T follicular helper cell (primary cell): ENCODE data around the gene HAVCR2.
A peak's percentile ranks its signal among the peaks of the same experiment; 100 is the strongest.

Experiments used
- DNase-seq: peaks from one replicate; pipeline ENCODE4 v3.0.0-alpha.2; 2020; ENCODE audit warnings: low read depth
- total RNA-seq, 2 experiments: gene quantifications; one replicate each; lab custom pipeline; 2026; lab: John Stamatoyannopoulos, UW

Gene HAVCR2
- total RNA-seq = 3.1 to 3.4 reads per million in 2 experiments

- DNase-seq = peak; percentile 3
These were observed at the start of gene HAVCR2 for GRCh38 chr5:157108976-157109375. TSS of gene HAVCR2 (minus strand) at chr5:157109044. CDS start at chr5:157108983, 61 bp downstream.

- DNase-seq = no peak
These were observed 48.5 kb upstream of the HAVCR2 start for GRCh38 chr5:157157293-157157891.

DNA sequence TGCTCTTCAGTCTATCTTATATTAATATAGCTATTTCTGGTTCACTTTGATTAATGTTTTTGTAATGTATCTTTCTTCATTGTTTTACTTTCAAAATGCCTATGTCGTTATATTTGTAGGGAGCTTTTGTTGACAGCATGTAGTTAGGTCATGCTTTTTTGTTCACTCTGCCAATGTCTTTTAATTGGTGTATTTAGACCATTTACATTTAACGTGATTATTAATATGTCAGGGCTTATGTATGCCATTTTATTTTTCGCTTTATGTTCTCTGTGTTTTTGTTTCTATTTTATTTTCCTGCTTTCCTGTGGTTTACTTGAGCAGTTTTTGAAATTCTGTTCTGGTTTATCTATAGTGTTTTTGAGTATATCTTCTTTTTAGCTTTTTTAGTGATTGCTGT, 46.5 kb upstream of the HAVCR2 start:
- no peak for DNase-seq

DNA sequence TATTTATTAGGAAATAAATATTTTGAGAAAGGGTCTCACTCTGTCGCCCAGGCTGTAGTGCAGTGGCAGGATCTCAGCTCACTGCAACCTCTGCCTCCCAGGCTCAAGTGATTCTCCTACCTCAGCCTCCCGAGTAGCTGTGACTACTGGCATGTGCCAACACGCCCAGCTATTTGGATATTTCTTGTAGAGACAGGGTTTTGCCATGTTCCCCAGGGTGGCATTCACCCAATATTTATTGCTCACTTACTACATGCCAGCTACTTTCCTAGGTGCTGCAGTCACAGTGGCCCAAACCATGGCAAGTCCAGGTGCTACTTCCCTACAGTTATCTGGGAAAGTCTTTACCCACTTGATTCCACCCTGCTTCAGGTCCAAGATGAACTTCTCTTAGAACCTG, 42.2 kb upstream of the HAVCR2 start:
- no peak for DNase-seq

- DNase-seq = peak; percentile 73
These were observed 40.1 kb upstream of the HAVCR2 start for GRCh38 chr5:157148734-157149615.

DNA sequence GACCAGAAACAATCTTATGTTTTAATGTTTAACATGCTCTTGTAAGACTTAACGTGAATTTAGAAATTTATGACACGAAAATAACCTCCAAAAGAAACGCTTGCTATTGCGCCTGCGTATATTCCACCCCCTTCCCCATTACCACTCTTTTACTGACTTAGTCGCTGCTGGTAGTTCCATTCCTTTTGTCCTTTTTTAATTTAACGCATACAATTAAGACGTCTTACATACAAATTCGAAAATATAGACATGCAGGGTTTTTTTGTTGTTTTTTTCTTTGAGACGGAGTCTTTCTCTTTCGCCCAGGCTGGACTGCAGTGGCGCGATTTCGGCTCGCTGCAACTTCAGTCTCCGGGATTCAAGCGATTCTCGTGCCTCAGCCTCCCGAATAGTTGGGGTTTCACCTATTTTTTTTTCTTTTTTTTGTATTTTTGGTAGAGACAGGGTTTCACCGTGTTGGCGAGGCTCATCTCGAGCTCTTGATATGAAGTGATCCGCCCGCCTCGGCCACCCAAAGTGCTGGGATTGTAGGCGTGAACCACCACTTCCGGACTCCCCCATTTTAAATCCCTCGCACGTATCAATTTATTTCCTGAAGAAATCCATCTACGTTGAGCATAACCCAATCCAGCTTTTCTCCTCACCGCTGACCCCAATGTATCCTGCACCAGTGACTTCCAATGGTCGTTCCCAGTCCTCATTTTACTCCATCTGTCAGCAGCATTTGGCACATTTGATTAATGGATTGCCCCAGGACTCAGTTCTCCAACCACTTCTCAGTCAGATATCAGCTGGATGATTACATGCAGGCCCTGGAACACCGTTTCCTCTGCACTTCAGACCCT, 34.5 kb upstream of the HAVCR2 start:
- peak; percentile 41 for DNase-seq

- DNase-seq = peak; percentile 89
These were observed 33.7 kb upstream of the HAVCR2 start, which contains the start of gene MED7 for GRCh38 chr5:157142317-157143126. TSS of gene MED7 (minus strand) at chr5:157142865. CDS start at chr5:157139431, 3,434 bp downstream.

DNA sequence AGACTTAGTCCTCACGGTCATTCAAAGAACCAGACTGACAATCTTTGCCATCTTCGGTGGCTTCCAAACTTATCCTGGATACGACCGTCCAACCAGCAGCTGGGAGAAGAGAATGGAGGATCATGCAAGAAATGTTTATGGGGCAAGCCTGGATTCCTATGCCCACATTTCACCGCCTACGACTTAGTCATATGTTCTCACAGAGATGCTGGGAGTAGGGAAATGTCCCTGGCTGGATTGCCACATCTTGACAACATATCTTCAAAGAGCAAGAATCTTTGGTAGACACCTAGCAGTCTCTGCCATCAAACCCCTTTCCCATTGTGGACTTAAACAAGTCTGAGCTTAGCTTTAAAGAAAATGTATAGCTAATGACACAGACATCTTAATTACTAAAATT, 28.8 kb upstream of the HAVCR2 start:
- DNase-seq = no peak

- no peak for DNase-seq
These were observed 23.4 kb upstream of the HAVCR2 start for GRCh38 chr5:157132281-157132612.

GRCh38 chr5:157130925-157131324, 22.1 kb upstream of the HAVCR2 start:
- DNase-seq = no peak

DNA sequence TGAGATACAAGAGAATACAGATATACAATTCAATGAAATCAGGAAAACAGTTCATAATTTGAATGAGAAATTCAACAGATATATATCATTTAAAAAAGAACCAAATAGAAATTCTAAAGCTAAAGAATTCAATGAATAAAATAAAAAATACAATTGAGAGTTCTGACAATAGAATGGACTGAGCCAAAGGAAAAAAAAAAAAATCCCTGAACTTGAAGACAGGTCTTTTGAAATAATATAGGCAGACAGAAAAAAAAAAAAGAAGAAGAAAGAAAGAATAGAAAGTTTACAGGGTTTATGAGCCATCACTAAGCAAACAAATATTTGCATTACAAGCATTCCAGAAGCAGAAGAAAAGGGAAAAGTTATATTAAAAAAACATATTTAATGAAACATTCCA, 12.9 kb upstream of the HAVCR2 start:
- DNase-seq = no peak

GRCh38 chr5:157120102-157120501, 11.3 kb upstream of the HAVCR2 start:
- DNase-seq = no peak

DNA sequence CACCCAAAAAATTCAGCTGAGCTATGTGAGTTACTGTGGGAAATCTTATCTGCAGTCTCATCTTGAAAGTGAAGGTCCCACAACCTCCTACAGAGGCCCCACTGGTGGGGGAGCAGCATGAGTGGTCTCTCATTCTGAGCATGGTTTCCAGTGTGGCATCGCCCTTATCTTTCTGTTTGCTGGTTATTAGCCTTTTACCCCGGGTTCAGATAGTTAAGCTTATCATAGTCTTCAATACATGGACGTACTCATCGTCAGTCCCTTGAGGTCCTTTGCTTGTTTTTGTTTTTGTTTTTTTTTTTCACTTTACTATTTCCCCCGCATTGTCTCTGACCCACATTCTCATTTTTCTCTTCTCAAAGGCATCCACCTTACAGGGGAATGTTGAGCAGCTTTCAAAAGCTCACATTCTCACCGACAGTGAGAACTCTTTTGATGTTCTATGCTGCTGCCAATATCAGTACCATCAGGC, 7.7 kb upstream of the HAVCR2 start:
- DNase-seq = no peak

- DNase-seq = no peak
These were observed 6.7 kb upstream of the HAVCR2 start for GRCh38 chr5:157115502-157115901.

- no peak for DNase-seq
These were observed 6.2 kb upstream of the HAVCR2 start for GRCh38 chr5:157115012-157115411.

- DNase-seq = no peak
These were observed 4.2 kb upstream of the HAVCR2 start for GRCh38 chr5:157113002-157113401.

DNA sequence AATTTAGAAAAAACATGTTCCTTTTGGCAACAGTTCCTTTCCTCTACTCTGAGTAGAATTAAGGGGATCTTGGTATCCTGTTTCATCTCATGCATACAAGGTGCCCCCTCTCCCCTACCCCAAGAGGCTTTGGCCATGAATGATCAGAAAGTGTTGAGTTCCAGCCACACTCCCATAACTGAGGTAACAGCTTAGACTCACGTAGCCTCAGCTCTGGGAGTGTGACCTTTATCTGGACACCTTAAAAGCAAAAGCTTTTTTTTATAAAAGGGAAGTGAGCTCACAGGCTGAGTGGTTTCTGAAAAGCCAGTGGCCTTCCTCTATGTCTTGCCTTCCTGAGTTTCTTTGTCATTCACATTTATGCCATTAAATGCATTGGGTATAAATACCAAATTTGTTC, 900 bp upstream of the HAVCR2 start:
- DNase-seq = no peak

DNA sequence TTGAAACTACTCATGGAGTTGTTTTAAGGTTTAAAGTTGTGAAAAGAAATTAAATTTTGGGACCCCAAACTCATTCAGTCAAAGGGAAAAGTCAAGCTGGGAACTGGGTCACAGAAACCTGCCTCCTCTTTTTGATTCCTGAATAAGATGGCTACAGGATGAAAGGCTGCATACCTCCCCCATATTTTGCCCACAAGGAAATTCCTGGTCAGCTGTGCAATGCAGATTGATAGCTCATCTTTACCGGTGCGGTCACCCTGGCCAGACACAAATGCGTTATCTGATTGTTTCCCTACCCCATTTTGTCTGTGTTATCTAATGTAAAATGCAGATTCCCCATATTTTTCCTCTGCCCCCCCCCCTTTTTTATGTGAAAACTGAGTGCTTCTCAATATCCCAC, 1.3 kb downstream of the HAVCR2 start:
- DNase-seq = no peak

DNA sequence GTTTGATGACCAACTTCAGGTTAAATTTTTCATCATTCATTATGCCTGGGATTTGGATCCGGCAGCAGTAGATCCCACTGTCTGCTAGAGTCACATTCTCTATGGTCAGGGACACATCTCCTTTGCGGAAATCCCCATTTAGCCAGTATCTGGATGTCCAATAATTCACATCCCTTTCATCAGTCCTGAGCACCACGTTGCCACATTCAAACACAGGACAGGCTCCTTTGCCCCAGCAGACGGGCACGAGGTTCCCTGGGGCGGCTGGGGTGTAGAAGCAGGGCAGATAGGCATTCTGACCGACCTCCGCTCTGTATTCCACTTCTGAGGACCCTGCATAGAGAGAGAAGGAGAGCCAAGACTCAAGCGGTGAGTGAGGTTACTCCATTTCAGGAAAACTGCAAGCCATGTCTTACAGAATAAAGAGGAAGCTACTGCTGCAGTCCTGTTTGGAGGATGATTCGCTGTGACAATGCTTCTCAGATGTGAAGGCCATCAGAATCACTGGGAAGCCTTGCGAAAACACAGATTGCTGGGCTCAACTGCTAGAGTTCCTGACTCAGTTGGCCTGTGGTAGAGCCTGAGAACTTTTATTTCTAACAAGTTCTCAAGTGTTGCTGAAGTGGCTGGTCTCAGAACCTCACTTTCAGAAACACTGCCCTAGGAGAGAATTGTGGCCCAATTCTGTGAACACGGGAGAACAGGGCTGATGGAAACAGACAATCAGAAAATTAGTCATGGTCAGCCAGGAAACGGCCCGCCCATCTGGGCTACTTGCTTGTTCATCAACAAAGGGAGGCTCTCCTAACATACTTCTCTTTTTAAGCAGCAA, 2.0 kb downstream of the HAVCR2 start:
- DNase-seq = no peak

- DNase-seq = no peak
These were observed 8.6 kb downstream of the HAVCR2 start for GRCh38 chr5:157100140-157100679.
